SHP77 (cell line): Measurements from ENCODE around the gene SNU13.
"Not testable (repeated sequence)": the region's sequence is repeated elsewhere in the genome, so short reads cannot be mapped to it uniquely, and the experiment has no call there.

Experiments used
- DNase-seq, 2 experiments: peaks; one replicate each; lab custom pipeline; 2025; lab: John Stamatoyannopoulos, UW

SNU13 gene

GRCh38 chr22:41641854-41642253 is 46.8 kb downstream of the SNU13 start:
- DNase-seq: no peak

DNA sequence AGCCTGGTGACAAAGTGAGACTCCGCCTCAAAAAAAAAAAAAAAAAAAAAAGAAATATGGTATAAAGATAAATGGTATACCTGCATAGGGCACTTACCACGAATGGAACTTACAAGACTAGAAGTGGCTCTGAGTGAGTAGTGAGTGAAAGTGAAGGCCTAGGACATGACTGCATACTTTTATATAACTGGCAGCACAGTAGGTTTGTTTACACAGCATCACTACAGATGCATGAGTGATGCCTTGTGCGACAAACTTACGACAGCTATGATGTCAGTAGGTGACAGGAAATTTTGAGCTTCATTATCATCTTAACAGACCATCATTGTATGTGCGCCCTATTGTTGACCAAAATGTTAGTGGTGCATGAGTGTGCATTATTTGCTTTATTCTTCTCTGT is 49.9 kb downstream of the SNU13 start:
- DNase-seq: peak; percentile 29 to 54

DNA sequence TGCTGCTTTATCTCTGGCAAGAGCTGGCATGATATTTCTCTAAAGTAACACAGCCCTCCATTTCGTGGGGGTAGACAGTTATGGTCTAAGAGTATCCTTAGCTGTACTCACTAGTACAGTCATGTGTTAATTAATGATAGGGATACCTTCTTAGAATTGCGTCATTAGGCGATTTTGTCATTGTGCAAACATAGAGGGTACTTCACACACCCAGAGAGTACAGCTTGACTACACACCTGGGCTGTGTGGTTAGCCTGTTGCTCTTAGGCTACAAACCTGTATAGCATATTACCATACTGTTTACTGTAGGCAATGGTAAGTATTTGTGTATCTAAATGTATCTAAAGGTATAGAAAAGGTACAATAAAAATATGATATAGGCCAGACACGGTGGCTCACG is 50.5 kb downstream of the SNU13 start:
- peak; percentile 22 to 41 for DNase-seq

- not testable (repeated sequence) for DNase-seq
Observed at GRCh38 chr22:41637623-41638022, 51.0 kb downstream of the SNU13 start.

GRCh38 chr22:41636467-41636866 is 52.2 kb downstream of the SNU13 start:
- no peak for DNase-seq

GRCh38 chr22:41634610-41635009 is 54.1 kb downstream of the SNU13 start:
- not testable (repeated sequence) for DNase-seq

GRCh38 chr22:41631615-41632014 is 57.1 kb downstream of the SNU13 start:
- not testable (repeated sequence) for DNase-seq

- not testable (repeated sequence) for DNase-seq
Observed at GRCh38 chr22:41631115-41631514, 57.6 kb downstream of the SNU13 start.

DNA sequence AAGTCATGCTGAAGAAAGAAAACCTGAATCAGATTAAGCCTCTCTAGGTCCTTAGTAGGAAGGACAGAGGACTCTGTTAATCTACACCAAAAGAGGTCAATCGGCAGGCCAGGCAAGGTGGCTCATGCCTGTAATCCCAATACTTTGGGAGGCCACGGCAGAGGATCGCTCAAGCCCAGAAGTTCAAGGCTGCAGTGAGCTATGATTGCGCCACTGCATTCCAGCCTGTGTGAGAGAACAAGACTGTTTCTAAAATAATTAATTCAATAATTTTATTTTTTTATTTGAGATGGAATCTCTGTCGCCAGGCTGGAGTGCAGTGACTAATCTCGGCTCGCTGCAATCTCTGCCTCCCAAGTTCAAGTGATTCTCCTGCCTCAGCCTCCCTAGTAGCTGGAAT is 63.1 kb downstream of the SNU13 start:
- no peak for DNase-seq
